H1 (cell line): ENCODE measurements around the gene PTGES. TPM values are rescaled to one million over a fixed set of nuclear protein-coding genes. Genes with fewer than 3 reads are reported as not detected.

ENCODE experiments used
- CTCF ChIA-PET: fragments of 300-600 bp; sonication (Branson Sonifier 250); formaldehyde crosslinking; loops from one replicate; lab custom pipeline; 2021; ENCODE audit not compliant: partially characterized antibody; lab: Charles Lee
- POLR2A ChIA-PET: fragments of 300-600 bp; sonication (Branson Sonifier 250); formaldehyde crosslinking; loops from one replicate; lab custom pipeline; 2021; ENCODE audit warnings: inconsistent platforms; ENCODE audit not compliant: partially characterized antibody; lab: Charles Lee
- DNase-seq, 2 experiments: peaks; one replicate each; pipeline versions ENCODE4 v3.0.0 to v3.0.0-alpha.2; 2010 to 2022; ENCODE audit warnings: low spot score in 2 of 2, low read depth in 1 of 2, mixed read lengths in 1 of 2
- FAIRE-seq: peaks from 2 replicates; lab custom pipeline; 2011; peaks lifted over from hg19 to GRCh38; lab: Jason Lieb, UNC
- H2AFZ ChIP-seq: 2 replicates; pipeline ENCODE4 v1.8.1; 2012; ENCODE audit warnings: low read length, inconsistent platforms
- H2AK5ac ChIP-seq: 2 replicates; pipeline ENCODE4 v1.6.1; 2013; ENCODE audit warnings: low read depth, low read length
- H2BK120ac ChIP-seq: replicated peaks from 2 replicates; pipeline ENCODE3; 2013; ENCODE audit warnings: low read depth, low read length, inconsistent platforms
- H2BK12ac ChIP-seq: 2 replicates; pipeline ENCODE4 v1.6.1; 2013; ENCODE audit warnings: low read depth, low read length
- H2BK15ac ChIP-seq: 2 replicates; pipeline ENCODE4 v1.6.1; 2013; ENCODE audit warnings: low read length
- H2BK20ac ChIP-seq: 2 replicates; pipeline ENCODE4 v1.6.1; 2013; ENCODE audit warnings: low read length
- H2BK5ac ChIP-seq: 2 replicates; pipeline ENCODE4 v1.6.1; 2013; ENCODE audit warnings: low read depth, low read length
- H3K14ac ChIP-seq: 2 replicates; pipeline ENCODE4 v1.6.1; 2013; ENCODE audit warnings: inconsistent platforms; ENCODE audit not compliant: insufficient read length
- H3K18ac ChIP-seq: 2 replicates; pipeline ENCODE4 v1.6.1; 2013; ENCODE audit warnings: low read length; ENCODE audit errors: extremely low read depth
- H3K23ac ChIP-seq: 2 replicates; pipeline ENCODE4 v1.6.1; 2013; ENCODE audit warnings: inconsistent platforms; ENCODE audit not compliant: insufficient read length
- H3K23me2 ChIP-seq: 2 replicates; pipeline ENCODE4 v1.6.1; 2013; ENCODE audit warnings: low read depth, low read length
- H3K27ac ChIP-seq: 2 replicates; pipeline ENCODE4 v1.6.1; 2011; ENCODE audit warnings: low read depth, low read length, inconsistent platforms
- H3K27me3 ChIP-seq, 4 experiments: replicated peaks in 1 of 4; 1 replicate in 1 of 4; 2 replicates in 3 of 4; pipeline versions ENCODE4 v1.6.1 to v1.8.1; 2011 to 2013; ENCODE audit warnings: low read length in 3 of 4, mild to moderate bottlenecking in 3 of 4, inconsistent platforms in 2 of 4, mixed read lengths in 2 of 4, moderate library complexity in 1 of 4; ENCODE audit not compliant: control insufficient read depth in 3 of 4, insufficient read depth in 3 of 4; ENCODE audit errors: extremely low read depth in 1 of 4
- H3K36me3 ChIP-seq, 4 experiments: 2 replicates each; pipeline versions ENCODE4 v1.6.1 to v1.8.1; 2011 to 2013; ENCODE audit warnings: mild to moderate bottlenecking in 4 of 4, low read length in 3 of 4, moderate library complexity in 2 of 4, control low read depth in 1 of 4, inconsistent platforms in 1 of 4; ENCODE audit not compliant: insufficient read depth in 4 of 4, control insufficient read depth in 2 of 4
- H3K4ac ChIP-seq: replicated peaks from 2 replicates; pipeline ENCODE3; 2013; ENCODE audit warnings: low read length, low read depth, mixed read lengths, inconsistent platforms; ENCODE audit not compliant: insufficient read length
- H3K4me1 ChIP-seq, 4 experiments: replicated peaks in 1 of 4; 1 replicate in 1 of 4; 2 replicates in 3 of 4; pipeline versions ENCODE4 v1.6.1 to v1.8.1; 2011 to 2013; ENCODE audit warnings: low read length in 3 of 4, inconsistent platforms in 2 of 4, mixed read lengths in 1 of 4; ENCODE audit not compliant: insufficient read depth in 4 of 4, control insufficient read depth in 3 of 4
- H3K4me2 ChIP-seq, 2 experiments: 2 replicates each; pipeline versions ENCODE4 v1.6.1 to v1.8.1; 2011 to 2013; ENCODE audit warnings: low read depth in 2 of 2, low read length in 2 of 2, control low read depth in 1 of 2, inconsistent platforms in 1 of 2, mild to moderate bottlenecking in 1 of 2; ENCODE audit not compliant: insufficient read depth in 1 of 2
- H3K4me3 ChIP-seq, 4 experiments: fragments of 200-600, 300-600 bp in 1 of 4; sonication (generic), shearing (Covaris generic), sonication (Bioruptor Twin) in 1 of 4; 2 replicates each; pipeline versions ENCODE4 v1.5.1 to v1.8.1; 2011 to 2016; ENCODE audit warnings: low read length in 4 of 4, low read depth in 3 of 4, control low read depth in 2 of 4, inconsistent platforms in 2 of 4, mild to moderate bottlenecking in 2 of 4, mixed read lengths in 1 of 4, moderate library complexity in 1 of 4; ENCODE audit not compliant: insufficient read depth in 2 of 4; ENCODE audit errors: extremely low read depth in 1 of 4
- H3K56ac ChIP-seq: replicated peaks from 2 replicates; pipeline ENCODE3; 2013; ENCODE audit warnings: low read depth, mild to moderate bottlenecking, mixed read lengths, low read length, inconsistent platforms; ENCODE audit not compliant: insufficient read length
- H3K79me1 ChIP-seq: 2 replicates; pipeline ENCODE4 v1.6.1; 2013; ENCODE audit warnings: low read depth, low read length, control low read depth
- H3K79me2 ChIP-seq, 2 experiments: 2 replicates each; pipeline versions ENCODE4 v1.6.1 to v1.8.1; 2012 to 2013; ENCODE audit warnings: low read length in 2 of 2, mild to moderate bottlenecking in 2 of 2, inconsistent platforms in 1 of 2; ENCODE audit not compliant: insufficient read depth in 2 of 2, control insufficient read depth in 1 of 2
- H3K9ac ChIP-seq, 4 experiments: replicated peaks in 1 of 4; 1 replicate in 1 of 4; 2 replicates in 3 of 4; pipeline versions ENCODE4 v1.6.1 to v1.8.1; 2011 to 2013; ENCODE audit warnings: low read depth in 3 of 4, low read length in 3 of 4, control low read depth in 2 of 4, mild to moderate bottlenecking in 2 of 4, moderate library complexity in 2 of 4, inconsistent platforms in 1 of 4; ENCODE audit errors: extremely low read depth in 1 of 4
- H3K9me3 ChIP-seq, 2 experiments: 2 replicates each; pipeline versions ENCODE4 v1.6.1 to v1.8.1; 2012 to 2013; ENCODE audit warnings: mild to moderate bottlenecking in 2 of 2, moderate library complexity in 2 of 2, control low read depth in 1 of 2, inconsistent platforms in 1 of 2, low read depth in 1 of 2, low read length in 1 of 2, mixed read lengths in 1 of 2; ENCODE audit not compliant: insufficient read depth in 2 of 2
- H4K20me1 ChIP-seq, 2 experiments: replicated peaks in 1 of 2; 2 replicates each; pipeline versions ENCODE3 to v1.8.1; 2011 to 2013; ENCODE audit warnings: inconsistent platforms in 2 of 2, low read length in 2 of 2, mild to moderate bottlenecking in 1 of 2; ENCODE audit not compliant: insufficient read depth in 2 of 2, control insufficient read depth in 1 of 2
- H4K5ac ChIP-seq: 2 replicates; pipeline ENCODE4 v1.6.1; 2013; ENCODE audit warnings: low read length, low read depth, mixed read lengths, inconsistent platforms; ENCODE audit not compliant: insufficient read length
- H4K8ac ChIP-seq: 2 replicates; pipeline ENCODE4 v1.8.0; 2013; ENCODE audit warnings: mild to moderate bottlenecking, moderate library complexity, low read length, inconsistent platforms; ENCODE audit not compliant: insufficient read depth; ENCODE audit errors: extremely low read depth
- H4K91ac ChIP-seq: replicated peaks from 2 replicates; pipeline ENCODE3; 2013; ENCODE audit warnings: low read length, mixed read lengths, inconsistent platforms; ENCODE audit not compliant: insufficient read length
- YY1 ChIP-seq: IDR thresholded peaks from 2 replicates; pipeline ENCODE4 v1.6.1; 2011; ENCODE audit warnings: low read depth, mild to moderate bottlenecking, low read length
- WGBS, 2 experiments: shearing (Covaris generic) in 1 of 2; methylation state at CpG; one replicate each; pipeline versions ENCODE4 v1.1.6 to v1.1.7; 2013 to 2015; ENCODE audit warnings: low lambda C conversion rate in 2 of 2, mixed read lengths in 2 of 2, inconsistent platforms in 1 of 2, low coverage in 1 of 2, missing lambda C conversion rate in 1 of 2; ENCODE audit not compliant: insufficient replicate concordance in 2 of 2, insufficient coverage in 1 of 2, insufficient read length in 1 of 2; ENCODE audit errors: extremely low coverage in 1 of 2, missing lambda C conversion rate in 1 of 2; 5-methylcytosine and 5-hydroxymethylcytosine counted together
- polyA plus RNA-seq, 7 experiments: library from polyadenylated mRNA; depleted of rRNA in 3 of 7; stranded (reverse) in 5 of 7; unstranded in 2 of 7; fragments of >200 nt in 5 of 7; fragments of 200-250 nt in 2 of 7; gene quantifications; 1 replicate in 5 of 7; 2 replicates in 1 of 7; 4 replicates in 1 of 7; pipeline versions ENCODE4 v1.2.1 to v1.2.3, GENCODE V29; 2011 to 2013; ENCODE audit warnings: missing spikeins in 2 of 7, mixed read lengths in 2 of 7
- total RNA-seq: library from RNA; stranded (reverse); fragmentation: NEBNext Ultra II Directional; extraction: Animal tissue kit (Norgen Biotek cat#: 25700); gene quantifications from 2 replicates; pipeline ENCODE4 v1.2.1, GENCODE V29; 2021

The PTGES gene
- total and polyA plus RNA-seq, 2 of the 8 experiments (the other 6 are each of a cell fraction or from before 2014, with no cell fraction given): 3.2 to 5.1 TPM

DNA sequence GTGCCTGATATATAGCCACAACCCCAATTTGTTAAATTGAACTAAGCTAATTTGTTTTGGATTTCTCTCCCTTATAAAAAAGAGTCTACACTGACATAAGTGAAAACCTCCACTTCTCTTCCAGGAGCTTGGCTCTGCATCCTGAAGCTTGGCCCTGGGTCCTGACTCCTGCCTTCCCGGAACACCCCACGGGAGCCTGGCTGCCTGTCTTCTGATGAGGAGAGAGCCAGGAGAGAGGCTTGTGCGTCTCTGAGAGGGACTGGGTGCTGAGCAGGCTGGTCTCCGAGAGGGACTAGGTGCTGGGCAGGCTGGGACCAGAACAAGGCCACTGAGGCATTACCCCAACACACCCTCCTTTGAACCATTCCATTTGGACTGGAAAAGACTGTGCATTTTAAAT, 6.5 kb upstream of the PTGES start:
- Histone ChIP-seq H2BK20ac (no peak overlapping the region), H3K23me2 (no peaks in the 10 kb centered on the region), H3K18ac (no peak overlapping the region), H4K91ac (no peak overlapping the region), H2BK120ac (no peak overlapping the region), H2BK12ac (no peak overlapping the region), H3K79me2 (no peaks in the 10 kb centered on the region), H3K27me3 (no peaks in the 10 kb centered on the region), H3K9ac (no peak overlapping the region), H3K56ac (no peak overlapping the region), H3K23ac (no peak overlapping the region), H2AK5ac (no peak overlapping the region), H3K27ac (no peak overlapping the region), H3K4me2 (no peak overlapping the region), H3K79me1 (no peaks in the 10 kb centered on the region), H3K36me3 (no peaks in the 10 kb centered on the region), H2BK5ac (no peak overlapping the region), H3K4me1 (peaks cover 0 to 2% (median 0%) of the 10 kb centered on the region in 4 experiments; a peak in 1 of 7 replicates), H2BK15ac (no peak overlapping the region), H3K4me3 (no peak overlapping the region), H3K14ac (no peak overlapping the region), H4K5ac (no peak overlapping the region), H4K8ac (no peak overlapping the region), H4K20me1 (no peaks in the 10 kb centered on the region), H2AFZ (no peak overlapping the region), H3K9me3 (no peaks in the 10 kb centered on the region), H3K4ac (no peak overlapping the region)
- ChIA-PET CTCF (interaction anchor here (0.7 to 16.4 kb wide), 7 partner anchors 10 to 30 kb away, joined by 3 to 168 read pairs (median 6); no protein-coding TSS in a partner anchor), POLR2A (interaction anchor here (1.0 to 1.4 kb wide), 3 partner anchors 9 to 23 kb away, joined by 3 to 4 read pairs (median 4); no protein-coding TSS in a partner anchor)
- 83% methylated on average over 4 of the region's 4 CpGs; no CpG with 5 or more reads in 1 of the 2 experiments for WGBS, 2 experiments
- FAIRE-seq (no peak), DNase-seq (no peak)
- no peak for TF ChIP-seq YY1
